Subcutaneous adipose tissue (tissue), 4 donors: Measurements from ENCODE around the gene HS3ST5. TPM values are rescaled to one million over a fixed set of nuclear protein-coding genes. Genes with fewer than 3 reads are reported as not detected.

Experiments used
- total RNA-seq, 4 donors: library from RNA; depleted of rRNA; stranded (reverse); fragments of >200 nt; gene quantifications; one replicate each; pipeline ENCODE4 v1.1.0, GENCODE V29; 2016
- TF ChIP-seq, protein P1 (sequence below): fragments of 450-650 bp; IDR thresholded peaks from one replicate; pipeline ENCODE4 v1.5.1; 2016; ENCODE audit warnings: low read depth, mild to moderate bottlenecking, control low read depth, antibody characterized with exemption, moderate library complexity

The HS3ST5 gene
- total RNA-seq, 4 donors from 2014 or later: not detected

DNA sequence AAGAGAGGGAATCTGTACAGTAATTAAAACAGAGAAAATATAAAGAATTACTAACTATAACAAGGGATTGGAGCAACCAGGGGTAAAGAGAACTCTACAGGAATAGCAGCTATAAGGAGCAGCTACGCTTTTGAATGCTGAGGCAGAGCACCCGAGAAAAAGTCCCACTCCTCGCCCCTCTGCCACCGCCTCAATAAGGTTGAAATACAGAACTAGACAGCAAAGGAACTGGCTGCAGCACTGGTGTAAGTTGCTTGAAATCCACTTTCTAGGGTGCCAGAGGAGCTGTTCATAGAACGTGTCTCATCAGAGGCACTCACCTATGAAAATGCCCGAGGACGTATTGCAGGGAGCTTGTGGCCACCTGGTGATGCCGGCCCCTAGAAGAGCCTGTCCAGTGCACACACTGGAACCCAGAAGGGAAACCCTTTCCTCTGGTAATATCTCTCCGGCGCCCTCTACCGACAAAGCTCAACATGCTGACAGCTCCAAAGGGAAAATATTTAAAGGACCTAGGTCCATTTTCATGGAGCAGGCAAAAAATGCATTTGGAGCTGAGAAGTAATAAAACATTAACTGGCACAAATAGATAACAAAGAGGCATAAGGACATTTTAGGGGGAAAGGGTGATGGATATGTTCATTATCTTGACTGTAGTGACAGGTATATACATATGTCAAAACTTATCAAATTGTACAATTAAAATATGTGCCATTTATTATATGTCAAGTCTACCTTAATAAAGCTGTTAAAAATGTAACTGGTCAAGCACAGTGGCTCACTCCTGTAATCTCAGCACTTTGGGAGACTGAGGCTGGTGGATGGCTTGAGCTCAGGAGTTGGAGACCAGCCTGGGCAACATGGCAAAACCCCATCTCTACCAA, 234.5 kb downstream of the HS3ST5 start:
- TF ChIP-seq, protein P1, sequence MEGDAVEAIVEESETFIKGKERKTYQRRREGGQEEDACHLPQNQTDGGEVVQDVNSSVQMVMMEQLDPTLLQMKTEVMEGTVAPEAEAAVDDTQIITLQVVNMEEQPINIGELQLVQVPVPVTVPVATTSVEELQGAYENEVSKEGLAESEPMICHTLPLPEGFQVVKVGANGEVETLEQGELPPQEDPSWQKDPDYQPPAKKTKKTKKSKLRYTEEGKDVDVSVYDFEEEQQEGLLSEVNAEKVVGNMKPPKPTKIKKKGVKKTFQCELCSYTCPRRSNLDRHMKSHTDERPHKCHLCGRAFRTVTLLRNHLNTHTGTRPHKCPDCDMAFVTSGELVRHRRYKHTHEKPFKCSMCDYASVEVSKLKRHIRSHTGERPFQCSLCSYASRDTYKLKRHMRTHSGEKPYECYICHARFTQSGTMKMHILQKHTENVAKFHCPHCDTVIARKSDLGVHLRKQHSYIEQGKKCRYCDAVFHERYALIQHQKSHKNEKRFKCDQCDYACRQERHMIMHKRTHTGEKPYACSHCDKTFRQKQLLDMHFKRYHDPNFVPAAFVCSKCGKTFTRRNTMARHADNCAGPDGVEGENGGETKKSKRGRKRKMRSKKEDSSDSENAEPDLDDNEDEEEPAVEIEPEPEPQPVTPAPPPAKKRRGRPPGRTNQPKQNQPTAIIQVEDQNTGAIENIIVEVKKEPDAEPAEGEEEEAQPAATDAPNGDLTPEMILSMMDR: no peak

- TF ChIP-seq, protein P1: no peak
Measured at GRCh38 chr6:114106020-114106419, 236.8 kb downstream of the HS3ST5 start.

DNA sequence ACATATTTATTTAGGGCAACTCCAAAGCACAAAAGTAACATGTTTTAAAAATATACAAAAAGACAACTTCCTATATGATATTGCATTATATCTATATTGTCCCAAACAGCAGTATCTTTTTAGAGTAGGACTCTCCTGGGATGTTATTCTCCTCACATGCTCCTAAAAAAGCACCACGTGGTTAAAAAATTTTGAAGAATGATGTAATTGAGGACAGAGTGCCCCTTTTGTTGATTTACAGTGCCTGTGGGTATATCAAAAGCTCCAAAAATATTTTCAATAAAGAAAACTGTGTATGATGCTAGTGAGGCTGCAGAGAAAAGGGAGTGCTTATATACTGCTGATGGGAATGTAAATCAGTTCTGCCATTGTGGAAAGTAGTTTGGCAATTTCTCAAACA, 241.6 kb downstream of the HS3ST5 start:
- TF ChIP-seq, protein P1: no peak

GRCh38 chr6:114100215-114100994, 242.4 kb downstream of the HS3ST5 start:
- TF ChIP-seq, protein P1: no peak

- TF ChIP-seq, protein P1: no peak
Measured at GRCh38 chr6:114096561-114097172, 246.2 kb downstream of the HS3ST5 start.

DNA sequence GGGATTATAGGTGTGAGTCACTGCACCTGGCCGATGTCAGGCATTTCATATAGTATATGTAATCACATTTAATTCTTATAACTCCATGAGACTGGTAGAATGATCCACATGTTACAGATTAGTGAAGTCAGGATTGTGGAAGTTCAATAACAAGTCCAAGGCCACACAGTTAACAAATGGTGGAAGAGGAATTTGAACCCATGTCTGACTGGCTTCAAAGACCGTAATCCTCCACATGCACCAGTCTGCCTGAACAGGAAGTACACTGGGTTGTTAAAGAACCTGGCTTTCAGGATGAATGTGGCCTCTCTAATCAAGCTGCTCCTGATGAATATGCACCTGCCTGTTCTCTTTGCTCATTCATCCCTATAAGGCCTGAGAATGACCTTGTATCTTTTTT, 249.9 kb downstream of the HS3ST5 start:
- TF ChIP-seq, protein P1: no peak

DNA sequence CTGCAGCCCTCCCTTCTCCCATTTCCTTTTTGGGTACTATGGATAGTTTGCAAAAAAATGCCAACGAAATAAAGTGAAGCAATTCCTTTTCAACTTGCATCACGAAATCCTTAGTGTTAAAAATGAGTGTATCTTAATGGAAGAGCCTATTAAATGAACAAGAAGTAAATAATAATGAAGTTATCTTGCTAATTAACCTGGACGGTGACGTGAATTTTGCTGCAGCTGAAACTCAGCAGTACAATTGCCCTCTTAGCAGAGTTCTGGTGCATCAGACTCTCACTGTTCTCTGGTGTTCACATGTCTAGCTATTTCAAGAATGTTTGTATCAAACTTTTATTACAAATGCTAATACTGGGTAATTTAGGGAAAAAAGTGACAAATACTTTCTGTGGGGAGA, 252.2 kb downstream of the HS3ST5 start:
- TF ChIP-seq, protein P1: no peak
